ENCODE measurements around the gene TBC1D23.
"Not testable (repeated sequence)": the region's sequence is repeated elsewhere in the genome, so short reads cannot be mapped to it uniquely, and the experiment has no call there.

The TBC1D23 gene

GRCh38 chr3:100257586-100257985 is 3.2 kb upstream of the TBC1D23 start:
- DNase-seq = no peak

GRCh38 chr3:100260081-100260684 is 609 bp upstream of the TBC1D23 start:
- peak in 1 of 2 experiments; percentile 36 for DNase-seq

GRCh38 chr3:100261485-100261903 is 702 bp downstream of the TBC1D23 start:
- no peak for DNase-seq

GRCh38 chr3:100262925-100263324 is 2.1 kb downstream of the TBC1D23 start:
- DNase-seq = not testable (repeated sequence)

- no peak for DNase-seq
These were observed 2.8 kb downstream of the TBC1D23 start for GRCh38 chr3:100263583-100263982.

- DNase-seq = no peak
These were observed 3.5 kb downstream of the TBC1D23 start for GRCh38 chr3:100264242-100264641.

GRCh38 chr3:100265016-100265415 is 4.2 kb downstream of the TBC1D23 start:
- no peak for DNase-seq

- no peak for DNase-seq
These were observed 5.7 kb downstream of the TBC1D23 start for GRCh38 chr3:100266531-100266930.

GRCh38 chr3:100268156-100268555 is 7.4 kb downstream of the TBC1D23 start:
- no peak for DNase-seq

- no peak for DNase-seq
These were observed 8.2 kb downstream of the TBC1D23 start for GRCh38 chr3:100269001-100269400.

GRCh38 chr3:100269410-100270214 is 8.8 kb downstream of the TBC1D23 start:
- DNase-seq = no peak

- no peak for DNase-seq
These were observed 9.4 kb downstream of the TBC1D23 start for GRCh38 chr3:100270215-100270583.

GRCh38 chr3:100271522-100271921 is 10.7 kb downstream of the TBC1D23 start:
- no peak for DNase-seq

GRCh38 chr3:100272797-100273611 is 12.2 kb downstream of the TBC1D23 start:
- DNase-seq = not testable (repeated sequence)

GRCh38 chr3:100274361-100274760 is 13.6 kb downstream of the TBC1D23 start:
- DNase-seq = no peak

GRCh38 chr3:100277255-100277800 is 16.5 kb downstream of the TBC1D23 start:
- no peak for DNase-seq

GRCh38 chr3:100278910-100279309 is 18.1 kb downstream of the TBC1D23 start:
- no peak for DNase-seq

- no peak for DNase-seq
These were observed 27.6 kb downstream of the TBC1D23 start for GRCh38 chr3:100288288-100288894.

- DNase-seq = no peak
These were observed 28.5 kb downstream of the TBC1D23 start for GRCh38 chr3:100289339-100289738.

- DNase-seq = no peak
These were observed 34.3 kb downstream of the TBC1D23 start for GRCh38 chr3:100295089-100295488.

GRCh38 chr3:100297784-100298183 is 37.0 kb downstream of the TBC1D23 start:
- DNase-seq = no peak

- no peak for DNase-seq
These were observed 38.2 kb downstream of the TBC1D23 start for GRCh38 chr3:100299016-100299415.

- DNase-seq = no peak
These were observed 45.9 kb downstream of the TBC1D23 start for GRCh38 chr3:100306695-100307094.

Measured in NCI-H446 (cell line).